HFF-Myc (cell line): ENCODE results near the gene TAF3.

Source experiments
- DNase-seq: peaks from one replicate; pipeline ENCODE4 v3.0.0-alpha.2; 2011; ENCODE audit warnings: low read depth; ENCODE audit errors: extremely low read depth
- H3K4me3 ChIP-seq: replicated peaks from 2 replicates; pipeline ENCODE4 v1.5.1; 2011; ENCODE audit warnings: low read depth, mild to moderate bottlenecking, control low read depth, low read length
- TF ChIP-seq, protein P1 (sequence below): IDR thresholded peaks from 2 replicates; pipeline ENCODE4 v1.5.1; 2012; ENCODE audit warnings: mild to moderate bottlenecking, low read depth, low read length, control low read depth; ENCODE audit errors: missing control alignments

TAF3 gene

DNA sequence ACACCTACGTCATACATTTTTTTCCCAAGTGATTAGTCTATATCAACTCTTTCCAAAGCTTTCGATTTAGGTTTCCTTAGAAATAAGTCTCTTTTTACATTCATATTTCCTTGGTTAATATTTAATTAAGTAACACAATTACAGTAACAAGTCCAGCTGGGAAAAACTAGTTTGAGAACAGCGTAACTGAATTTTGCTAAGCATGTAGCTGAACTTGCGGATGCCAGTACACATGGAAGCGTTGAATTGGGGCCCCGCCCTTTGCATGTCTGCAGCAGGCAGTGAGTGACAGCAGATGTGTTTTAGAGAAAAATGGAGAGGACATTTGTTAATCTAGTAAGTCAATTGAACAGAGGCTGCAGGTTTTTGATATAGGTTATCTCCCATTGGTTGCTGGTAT is 72.5 kb downstream of the TAF3 start:
- no peak for DNase-seq
- H3K4me3 ChIP-seq = no peak overlapping the region
- TF ChIP-seq, protein P1, sequence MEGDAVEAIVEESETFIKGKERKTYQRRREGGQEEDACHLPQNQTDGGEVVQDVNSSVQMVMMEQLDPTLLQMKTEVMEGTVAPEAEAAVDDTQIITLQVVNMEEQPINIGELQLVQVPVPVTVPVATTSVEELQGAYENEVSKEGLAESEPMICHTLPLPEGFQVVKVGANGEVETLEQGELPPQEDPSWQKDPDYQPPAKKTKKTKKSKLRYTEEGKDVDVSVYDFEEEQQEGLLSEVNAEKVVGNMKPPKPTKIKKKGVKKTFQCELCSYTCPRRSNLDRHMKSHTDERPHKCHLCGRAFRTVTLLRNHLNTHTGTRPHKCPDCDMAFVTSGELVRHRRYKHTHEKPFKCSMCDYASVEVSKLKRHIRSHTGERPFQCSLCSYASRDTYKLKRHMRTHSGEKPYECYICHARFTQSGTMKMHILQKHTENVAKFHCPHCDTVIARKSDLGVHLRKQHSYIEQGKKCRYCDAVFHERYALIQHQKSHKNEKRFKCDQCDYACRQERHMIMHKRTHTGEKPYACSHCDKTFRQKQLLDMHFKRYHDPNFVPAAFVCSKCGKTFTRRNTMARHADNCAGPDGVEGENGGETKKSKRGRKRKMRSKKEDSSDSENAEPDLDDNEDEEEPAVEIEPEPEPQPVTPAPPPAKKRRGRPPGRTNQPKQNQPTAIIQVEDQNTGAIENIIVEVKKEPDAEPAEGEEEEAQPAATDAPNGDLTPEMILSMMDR = no peak

DNA sequence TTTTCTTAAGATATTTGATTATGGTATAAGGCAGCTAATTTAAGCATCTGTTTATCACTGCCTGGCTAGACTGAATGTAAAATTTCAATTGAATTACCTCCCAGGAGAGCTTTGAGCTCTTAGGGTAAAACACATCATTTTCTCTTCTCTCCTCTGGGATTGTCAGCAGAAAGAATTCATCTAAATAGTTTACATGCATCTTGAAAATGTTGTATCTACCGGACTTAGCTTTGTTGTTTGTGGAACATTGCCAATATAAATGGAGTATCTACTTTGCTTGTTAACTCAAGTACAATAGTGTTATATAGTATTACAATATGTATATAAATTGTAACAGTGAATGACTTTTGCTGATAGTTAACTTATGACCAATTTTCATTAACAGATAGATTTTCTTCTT is 73.3 kb downstream of the TAF3 start:
- no peak for DNase-seq
- TF ChIP-seq, protein P1 = no peak
- H3K4me3 ChIP-seq = no peak overlapping the region

DNA sequence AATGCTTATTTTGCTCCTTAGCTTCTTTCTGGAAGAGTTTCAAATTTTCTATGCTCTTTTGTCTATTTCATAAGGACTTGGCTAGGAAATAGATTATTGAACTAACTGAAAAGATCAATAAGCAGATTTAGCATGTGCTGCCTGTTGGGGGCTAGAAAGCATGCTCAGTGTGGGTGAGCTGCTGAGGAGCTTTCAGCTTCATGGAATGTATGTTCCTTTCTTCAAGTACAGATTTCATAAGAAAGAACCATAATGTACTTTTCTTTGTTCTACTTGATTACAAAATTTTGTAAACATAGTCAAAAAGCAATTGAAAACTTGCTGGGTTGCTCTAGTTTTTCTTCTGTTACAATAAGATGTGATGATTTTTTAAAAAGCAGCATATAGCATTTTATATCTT is 73.8 kb downstream of the TAF3 start:
- DNase-seq = no peak
- no peak overlapping the region for H3K4me3 ChIP-seq
- TF ChIP-seq, protein P1 = no peak

DNA sequence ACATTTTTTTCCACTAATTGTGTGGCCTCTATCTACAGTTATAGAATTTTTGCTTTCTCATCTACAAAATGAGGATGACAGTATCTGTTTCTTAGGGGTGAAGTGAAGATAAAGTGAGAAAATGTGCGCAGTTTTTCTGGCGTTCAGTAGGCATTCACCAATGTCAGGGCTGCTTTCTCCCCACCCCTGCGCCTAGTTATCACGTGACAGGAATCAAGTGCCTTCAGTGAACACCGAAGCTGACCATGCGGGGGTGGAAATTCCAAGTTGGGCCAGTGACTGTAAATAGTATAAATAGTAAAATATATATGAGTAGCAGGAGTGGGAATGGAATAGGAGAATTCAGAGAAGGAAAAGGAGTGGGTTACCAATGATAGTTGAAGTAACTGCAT is 77.4 kb downstream of the TAF3 start:
- no peak for DNase-seq
- TF ChIP-seq, protein P1 = no peak
- no peak overlapping the region for H3K4me3 ChIP-seq

DNA sequence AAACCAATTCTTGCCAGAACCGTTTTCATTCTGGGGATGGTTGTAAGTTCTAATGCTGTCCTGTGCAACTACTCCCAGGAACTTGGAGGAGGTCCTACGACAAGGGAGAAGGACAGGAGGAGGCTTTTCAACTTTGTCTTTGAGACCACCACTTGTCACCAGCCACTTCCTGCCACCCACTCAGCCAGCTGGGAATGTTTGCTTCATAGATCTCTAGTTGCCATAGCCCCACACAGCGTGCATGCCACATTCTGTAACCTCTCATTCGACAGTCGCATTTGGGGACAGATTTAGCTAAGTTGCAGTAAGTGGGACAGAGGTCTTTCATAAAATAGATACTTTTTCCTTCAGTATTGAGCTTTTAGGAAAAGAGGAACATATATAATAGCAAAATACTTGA is 78.0 kb downstream of the TAF3 start:
- TF ChIP-seq, protein P1 = no peak
- H3K4me3 ChIP-seq = no peak overlapping the region
- no peak for DNase-seq

DNA sequence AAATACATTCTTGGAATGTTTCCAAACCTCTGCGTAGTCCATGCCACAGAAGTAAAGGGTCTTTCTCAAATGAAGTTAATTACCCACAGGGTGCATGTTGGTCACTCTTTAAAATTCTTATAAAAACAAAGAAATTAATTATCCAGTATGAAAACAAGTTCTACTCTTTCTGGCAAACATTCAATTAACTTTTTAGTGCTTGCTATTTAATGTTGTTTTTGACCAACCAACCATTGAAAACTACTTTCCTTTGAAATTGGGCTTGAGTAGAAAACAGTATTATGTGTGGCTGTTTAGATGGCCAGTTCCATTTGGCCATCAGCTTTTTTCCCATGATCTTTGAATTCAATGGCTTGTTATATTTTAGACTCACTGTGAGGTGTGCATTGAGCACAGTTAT is 83.0 kb downstream of the TAF3 start:
- DNase-seq = no peak
- H3K4me3 ChIP-seq = no peak overlapping the region
- TF ChIP-seq, protein P1 = no peak

DNA sequence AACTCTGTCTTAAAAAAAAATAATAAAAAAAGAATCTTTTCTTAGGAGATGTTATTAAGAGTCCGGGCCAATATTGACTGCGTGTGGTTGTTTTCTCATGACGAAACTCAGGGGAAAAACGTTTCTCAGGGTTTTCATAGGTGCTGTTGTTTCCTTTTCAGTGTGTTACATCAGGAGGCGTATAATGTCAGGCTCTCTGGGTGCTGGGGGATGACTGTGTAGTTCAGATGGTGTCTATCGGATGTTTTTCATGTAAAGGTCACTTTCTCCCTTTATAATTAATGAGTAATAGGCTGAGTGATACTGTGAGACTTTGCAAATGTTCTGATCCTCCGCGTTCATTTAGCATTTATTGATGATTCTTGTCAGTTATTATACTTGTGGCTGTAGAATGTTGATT is 84.1 kb downstream of the TAF3 start:
- H3K4me3 ChIP-seq = no peak overlapping the region
- DNase-seq = no peak
- TF ChIP-seq, protein P1 = no peak
